GM11168 (cell line): ENCODE measurements around the gene MICAL2.

Source experiments
- in situ Hi-C: fragments of 300-500 bp; cut with MboI; formaldehyde crosslinking; loops from one replicate; pipeline ENCODE4 v1.12.0; 2022; ENCODE audit warnings: low sequenced_read_pairs; ENCODE audit not compliant: unreplicated experiment

The MICAL2 gene

DNA sequence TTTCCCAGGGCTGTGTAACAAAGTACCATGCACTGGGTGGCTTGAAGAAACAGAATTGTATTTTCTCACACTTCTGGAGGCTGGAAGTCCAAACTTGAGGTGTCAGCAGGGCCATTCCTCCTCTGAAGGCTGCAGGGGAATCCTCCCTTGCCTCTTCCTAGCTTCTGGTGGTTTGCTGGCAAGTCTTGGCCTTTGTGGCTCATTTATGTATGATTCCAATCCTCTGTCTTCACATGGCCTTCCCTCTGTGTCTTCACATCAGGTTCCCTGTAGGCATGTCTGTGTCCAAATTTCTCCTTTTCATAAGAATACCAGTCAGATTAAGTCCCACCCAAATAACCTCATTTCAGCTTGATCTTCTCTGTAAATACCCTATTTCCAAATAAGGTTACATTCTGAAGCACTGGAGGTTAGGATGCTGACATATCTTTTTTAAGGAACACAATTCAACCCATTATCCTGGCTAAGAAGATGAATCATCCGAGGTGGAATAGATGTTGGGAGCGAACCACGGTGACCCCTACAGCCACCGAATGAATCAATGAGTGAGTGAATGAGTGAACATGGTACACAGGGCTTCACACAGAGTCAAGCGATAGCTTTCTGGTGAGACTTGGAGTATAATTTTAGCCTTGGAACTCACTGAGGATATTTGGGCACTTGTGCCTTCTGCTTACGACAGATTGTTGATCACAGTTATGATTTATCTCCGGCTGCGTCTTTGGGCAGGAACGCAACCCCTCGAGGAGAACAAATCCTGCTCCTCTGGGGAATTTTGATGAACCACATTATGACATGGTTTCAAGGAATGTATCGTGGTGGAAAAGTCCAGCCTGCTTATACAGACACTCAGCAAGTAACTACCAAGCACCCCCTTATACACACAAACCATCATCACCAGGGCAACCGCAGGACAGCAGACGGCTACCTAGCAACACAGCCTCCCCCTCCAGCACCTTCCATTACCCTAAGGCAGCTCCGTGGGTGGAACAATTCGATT is 34.3 kb upstream of the MICAL2 start:
- in situ Hi-C loops: no loop called here

DNA sequence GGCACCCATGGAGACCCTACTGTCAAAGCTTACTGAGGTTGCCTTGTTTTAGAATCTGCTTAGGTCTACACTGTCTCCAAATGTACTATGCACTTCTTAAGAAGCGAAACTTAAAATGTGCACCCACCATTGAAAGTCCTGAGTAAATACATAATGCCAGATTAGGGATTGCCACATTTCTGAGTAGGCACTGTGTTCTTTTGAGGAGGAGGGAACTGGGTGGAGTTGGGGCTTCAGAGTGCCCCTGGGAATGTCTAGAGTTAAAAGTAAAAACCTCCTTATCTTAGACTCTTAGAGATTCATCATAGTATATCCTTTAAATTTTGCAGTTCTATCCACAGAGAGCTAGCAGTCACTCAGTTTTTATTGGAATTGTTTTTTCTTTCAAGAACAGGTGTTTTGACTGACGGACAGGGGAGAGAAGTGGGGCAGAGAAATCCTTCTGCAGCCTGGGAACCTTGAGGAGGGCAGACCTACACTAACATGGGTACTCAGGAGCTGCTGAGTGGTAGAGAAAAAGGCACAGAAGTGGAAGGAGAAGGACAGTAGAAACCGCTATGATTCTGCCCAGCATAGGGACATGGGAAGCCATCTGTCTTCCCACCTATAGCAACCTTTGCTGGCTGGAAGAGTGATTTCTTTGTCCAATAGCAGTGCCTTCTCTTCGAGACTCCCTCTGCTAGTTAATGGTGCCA is 33.4 kb upstream of the MICAL2 start:
- in situ Hi-C loops: no loop called here

DNA sequence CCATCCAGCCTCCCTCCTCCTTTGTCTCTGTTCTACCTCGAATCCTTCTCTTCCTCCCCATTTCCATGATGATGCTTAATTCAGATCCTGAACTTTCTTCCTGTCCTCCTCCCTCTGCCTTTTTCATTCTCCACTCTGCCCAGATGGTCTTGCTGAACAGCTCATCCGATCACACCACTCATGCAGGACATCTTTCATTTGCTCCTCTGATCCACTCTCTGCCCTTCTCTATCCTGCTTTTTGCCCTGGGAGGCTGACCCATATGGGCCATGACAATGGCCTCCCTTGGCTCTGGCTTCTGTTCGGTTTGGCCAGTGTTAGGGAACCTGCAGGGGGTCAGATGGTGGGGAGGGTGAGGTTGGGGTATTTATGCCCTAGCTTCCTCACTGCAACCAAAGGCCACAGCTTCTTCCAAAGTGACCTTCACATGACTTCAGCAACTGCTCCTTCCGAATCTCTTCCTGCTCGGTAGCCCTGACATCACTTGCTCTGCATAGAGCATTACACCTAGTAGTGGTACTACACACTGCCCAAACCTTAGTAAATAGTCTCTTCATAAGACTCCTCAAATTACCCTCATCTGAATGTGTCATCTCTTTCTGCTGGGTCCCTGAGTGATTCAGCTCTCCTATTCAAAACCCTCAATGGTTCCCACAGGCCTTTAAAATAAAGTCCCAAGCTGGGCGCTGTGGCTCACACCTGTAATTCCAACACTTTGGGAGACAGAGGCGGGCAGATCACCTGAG is 32.7 kb upstream of the MICAL2 start:
- in situ Hi-C loops: no loop called here

DNA sequence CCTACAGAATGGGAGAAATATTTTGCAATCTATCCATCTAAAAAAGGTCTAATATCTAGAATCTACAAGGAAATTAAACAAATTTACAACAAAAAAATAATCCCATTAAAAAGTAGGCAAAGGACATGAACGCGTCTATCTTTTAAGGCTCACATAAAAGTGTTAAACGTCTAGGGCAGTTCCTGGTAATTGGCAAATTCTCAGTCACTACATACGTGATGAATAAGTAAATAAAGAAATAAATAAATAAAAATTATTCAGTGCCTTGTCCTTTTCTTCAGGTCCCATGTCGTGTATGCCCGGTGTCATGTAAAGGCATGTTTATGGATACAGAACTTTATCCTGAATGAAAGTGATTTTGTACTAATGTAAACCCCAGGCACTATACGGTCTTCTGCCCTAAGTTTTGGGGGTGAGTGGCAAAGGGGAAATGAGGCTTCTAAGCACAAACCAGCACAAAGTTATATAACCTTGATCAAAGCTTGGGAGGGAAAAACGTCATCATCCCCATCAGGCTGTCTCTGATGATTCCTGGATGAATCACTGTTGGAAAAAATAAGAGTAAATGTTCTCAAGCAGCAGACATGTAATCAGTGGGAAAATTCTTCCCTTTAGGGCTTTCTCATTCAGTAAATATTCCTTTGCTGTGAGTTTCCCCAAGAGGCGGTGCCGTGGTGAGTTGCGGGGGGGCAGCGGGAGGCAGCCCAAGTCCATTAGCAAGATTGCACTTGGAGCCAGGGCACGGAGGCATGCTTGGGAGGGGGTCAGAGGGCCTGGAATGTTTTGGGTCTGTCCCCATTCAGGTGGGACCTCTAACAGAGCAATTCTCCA is 30.4 kb upstream of the MICAL2 start:
- in situ Hi-C loops: no loop called here

DNA sequence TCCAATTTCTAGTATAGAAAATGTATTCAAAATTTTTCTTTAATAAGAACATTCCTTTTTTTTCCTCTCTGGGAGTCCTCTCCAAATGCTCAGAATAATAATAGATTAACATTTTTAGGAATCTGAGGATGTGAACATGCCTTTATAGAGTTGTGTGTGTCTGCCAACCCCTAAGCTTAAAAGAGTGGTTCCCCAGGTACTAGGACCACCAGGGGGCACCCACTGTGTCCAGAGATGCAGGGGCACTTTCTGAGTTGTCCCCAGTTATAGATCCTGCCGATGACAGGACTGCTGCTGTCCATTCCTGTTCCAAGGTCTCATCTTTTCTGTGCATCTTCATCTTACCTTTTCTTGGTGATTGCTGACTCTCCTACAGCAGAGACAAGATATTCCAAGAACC is 27.0 kb upstream of the MICAL2 start:
- in situ Hi-C loops: no loop called here

DNA sequence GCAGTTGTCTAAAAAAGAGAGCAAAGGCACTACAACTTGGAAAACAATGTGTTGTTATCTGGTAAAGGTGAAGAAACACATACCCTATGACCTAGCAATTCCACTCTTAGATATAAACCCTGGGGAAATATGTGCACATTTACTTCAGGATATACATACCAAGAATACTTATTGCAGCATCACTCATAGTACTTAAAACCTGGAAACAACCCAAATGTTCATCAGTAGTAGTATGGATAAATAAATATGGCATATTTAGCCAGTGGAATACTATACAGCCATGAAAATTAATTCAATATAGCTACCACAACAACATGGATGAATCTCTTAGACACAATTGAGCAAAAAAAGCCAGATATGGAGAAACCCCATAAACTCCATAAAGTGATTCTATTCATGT is 26.1 kb upstream of the MICAL2 start:
- in situ Hi-C loops: no loop called here

DNA sequence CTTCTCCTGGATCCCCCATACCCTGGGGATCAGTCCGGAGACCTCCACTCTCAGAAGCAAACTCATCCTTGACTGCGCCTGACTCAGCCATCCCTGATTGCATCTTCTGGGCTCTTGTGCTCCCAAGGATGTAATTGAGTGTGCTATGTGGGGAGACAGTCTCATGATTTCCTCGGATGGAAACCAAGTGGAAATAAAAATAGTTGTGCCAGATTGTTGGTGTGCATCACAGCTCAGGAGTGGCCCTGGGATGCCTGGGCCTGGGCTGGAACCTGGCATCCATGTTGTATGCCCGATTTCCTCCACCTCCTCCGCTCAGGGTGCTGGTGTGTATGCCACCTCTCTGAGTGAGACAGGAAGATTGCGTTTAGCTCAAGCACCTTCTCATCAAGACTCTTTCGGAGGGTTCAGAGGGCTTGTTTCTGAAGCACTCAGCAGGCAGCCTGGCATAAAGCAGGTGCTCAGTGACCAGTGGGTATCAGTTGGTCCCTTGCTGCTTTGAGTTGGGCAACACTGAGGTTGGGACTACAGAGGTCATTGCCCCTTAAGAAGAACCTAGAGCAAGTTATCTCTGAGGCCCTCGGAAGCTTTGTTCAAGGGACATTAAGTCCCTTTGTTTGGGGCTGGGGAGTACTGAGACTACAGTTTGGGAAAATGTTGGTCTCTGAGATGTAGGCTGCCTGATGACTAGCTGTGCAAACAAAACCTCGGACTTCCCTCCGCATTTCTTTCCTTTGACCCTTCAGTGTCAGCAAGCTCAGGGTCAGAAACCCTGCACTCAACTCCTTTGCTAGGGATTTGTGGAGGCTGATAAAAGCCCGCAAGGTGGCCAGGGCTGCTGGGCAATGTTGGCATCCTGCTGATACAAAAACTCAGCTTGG is 24.8 kb upstream of the MICAL2 start:
- in situ Hi-C loops: no loop called here

DNA sequence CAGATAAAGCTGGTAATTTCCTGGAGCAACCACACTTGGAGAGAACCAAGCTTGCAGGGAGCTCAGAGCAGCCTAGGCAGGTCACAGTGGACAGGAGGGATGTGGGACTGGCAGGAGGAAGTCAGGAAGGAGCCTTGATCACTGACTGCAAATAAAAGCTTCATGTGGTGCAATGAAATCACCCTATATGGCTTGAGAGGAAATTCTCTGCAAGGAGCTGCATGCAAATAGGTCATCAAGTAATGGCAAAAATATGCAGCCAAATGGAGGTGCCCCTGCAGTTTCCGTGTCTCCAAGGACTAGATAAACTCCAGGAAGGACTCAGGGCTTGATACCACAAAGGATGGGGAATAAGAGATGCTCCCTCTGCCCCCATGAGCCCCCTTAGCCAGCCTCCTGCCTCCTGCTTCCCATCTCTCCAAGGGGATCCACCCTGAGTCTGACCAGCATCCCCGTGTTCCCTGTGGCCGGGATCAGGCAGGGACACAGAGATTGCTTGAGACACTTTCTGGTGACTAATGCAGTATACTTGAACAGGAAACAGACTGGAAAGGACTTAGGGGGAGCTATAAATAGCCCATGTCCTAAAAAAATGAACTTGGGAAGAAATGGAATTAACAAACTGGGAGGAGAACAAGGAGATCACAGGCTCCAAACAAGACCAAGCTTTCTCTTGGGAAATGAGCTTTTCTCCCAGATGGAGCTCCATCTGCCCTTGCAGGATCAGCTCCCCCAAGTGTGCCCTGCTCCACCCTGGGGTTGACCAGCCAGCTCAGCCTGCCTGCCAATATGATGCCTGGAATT is 23.9 kb upstream of the MICAL2 start:
- in situ Hi-C loops: no loop called here

DNA sequence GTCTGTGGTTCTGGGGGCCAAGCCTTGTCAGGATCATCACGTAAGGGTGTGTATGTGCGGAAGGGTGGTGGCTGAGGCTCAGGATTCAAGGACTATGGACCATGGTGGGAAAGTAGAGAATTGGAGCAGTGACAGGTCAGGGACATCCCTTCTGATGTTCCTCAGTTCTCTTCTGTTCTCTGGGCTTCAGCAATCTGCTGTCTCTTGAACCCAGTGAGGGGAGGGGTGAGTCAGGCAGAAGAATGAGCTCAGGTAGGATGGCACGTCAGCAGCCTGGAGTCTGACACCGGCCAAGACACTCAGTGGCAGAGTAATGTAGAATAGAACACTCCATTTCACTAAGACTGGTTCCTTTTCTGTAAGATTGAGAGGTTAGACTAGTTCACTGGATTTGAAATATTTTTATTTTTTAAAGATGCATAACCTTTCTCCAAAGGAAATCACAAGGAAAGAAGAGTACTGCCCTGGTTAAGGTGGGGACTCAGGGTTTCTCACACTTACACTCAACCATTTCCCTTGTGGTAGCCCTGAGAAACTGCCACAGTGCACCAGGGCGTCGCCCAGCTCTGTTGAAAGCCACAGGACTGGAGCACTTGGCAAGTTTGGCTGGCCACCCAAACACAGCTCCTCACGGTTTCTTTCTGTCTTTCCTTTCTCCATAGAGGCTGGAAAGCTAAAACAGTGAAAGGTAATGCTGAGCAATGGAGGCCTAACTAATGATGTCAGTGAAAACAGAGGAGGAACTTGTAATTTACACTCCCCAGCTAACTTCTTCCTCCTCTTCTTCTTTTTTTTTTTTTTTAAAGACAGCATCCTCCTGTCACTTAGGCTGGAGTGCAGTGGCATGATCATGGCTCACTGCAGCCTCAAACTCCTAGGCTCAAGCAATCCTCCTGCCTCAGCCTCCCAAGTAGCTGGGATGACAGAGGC is 23.1 kb upstream of the MICAL2 start:
- in situ Hi-C loops: no loop called here

DNA sequence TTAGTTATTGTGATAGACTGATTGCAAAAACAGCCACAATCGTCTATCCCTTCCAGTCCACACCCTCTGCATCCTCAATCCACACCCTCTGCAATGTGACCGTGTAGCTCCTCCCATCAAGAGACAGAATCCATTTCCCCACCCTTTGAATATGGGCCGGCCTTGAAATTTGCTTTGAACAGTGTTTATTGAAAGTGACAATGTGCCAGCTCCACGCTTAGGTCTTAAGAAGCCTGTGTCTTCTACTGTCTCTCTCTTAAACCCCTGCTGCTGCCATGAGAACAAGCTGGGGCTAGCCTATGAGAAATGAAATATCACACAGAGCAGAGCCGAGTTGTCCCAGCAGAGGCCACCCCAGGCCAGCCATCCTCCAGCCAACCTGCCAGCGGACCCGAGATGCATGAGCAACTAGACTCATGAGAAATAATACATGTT is 22.3 kb upstream of the MICAL2 start:
- in situ Hi-C loops: no loop called here

DNA sequence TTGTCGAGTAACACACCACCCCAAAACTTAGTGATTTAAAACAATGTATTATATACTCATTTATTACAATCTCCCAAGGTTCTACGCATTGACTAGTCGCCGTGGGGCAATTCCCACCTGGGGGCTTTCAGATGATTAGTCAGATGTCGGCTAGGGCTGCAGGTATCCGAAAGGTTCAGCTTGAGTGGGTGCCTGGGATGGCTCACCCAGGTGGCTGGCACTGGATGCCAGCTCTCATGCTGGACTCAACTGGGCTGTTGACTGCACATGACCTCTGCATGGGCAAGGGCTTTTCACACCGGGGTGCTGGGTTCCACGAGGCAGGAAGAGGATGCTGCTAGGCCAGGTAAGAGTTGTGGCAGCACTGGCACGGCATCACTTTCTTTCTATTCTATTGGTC is 21.9 kb upstream of the MICAL2 start:
- in situ Hi-C loops: no loop called here

DNA sequence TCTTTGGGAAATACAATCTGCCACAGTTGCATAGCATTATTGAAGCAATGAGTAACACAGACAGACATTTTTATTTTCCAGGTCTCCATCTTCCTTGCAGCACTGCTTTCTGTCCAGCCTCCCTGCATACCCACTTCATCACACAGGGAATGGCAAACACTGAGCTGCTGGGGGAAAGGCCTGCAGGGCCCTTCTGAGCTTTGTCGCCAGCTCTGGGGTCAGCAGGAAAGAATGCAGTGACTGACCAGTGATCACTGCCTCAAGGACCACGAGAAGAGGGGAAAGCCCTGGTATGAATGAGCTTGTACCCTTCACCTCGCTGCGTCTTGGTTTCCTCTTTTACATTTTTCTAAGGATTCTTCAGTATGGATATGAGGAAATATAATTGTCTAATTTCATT is 21.3 kb upstream of the MICAL2 start:
- in situ Hi-C loops: no loop called here

DNA sequence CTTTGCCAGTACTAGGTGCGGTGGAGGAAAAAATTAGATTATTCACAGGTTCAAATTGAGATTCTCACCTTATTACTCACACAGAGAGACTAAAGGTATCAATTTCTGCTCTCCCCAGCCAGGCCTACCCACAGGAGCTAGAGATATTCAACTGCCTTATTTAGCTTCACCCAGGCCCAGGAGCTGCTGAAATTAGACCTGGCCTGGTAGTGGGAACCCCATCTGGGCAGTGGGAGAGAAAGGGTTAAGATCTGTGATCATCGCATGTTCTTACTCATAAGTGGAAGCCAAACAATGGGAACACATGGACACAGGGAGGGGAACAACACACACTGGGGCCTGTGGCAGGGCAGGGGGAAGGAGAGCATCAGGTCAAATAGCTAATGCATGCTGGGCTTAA is 20.9 kb upstream of the MICAL2 start:
- in situ Hi-C loops: no loop called here

DNA sequence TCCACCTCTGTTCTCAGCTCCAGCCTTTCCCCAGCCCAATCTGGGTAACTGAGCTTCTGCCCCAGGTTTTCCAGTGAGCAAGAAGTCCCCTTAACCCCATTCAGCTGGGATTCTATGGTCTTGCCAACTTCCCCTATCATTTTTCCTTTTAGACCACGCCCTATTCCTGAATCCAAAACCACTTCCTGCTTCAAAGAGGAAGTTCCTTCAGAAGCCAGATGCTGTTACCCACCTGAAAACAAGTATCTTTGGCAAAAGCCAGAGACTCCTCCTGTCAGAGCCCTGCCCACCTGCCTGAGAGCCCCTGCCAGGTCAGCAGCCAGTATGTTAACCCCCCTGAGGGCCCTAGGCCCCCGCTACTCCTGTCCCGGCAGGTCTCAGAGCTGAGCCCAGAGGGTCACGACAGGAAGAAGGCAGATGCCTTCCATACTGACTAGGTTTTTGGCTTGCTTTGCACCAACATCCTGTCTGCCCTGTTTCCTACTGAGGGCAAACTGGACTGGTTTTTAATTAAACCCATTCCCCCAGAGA is 20.3 kb upstream of the MICAL2 start:
- in situ Hi-C loops: no loop called here

DNA sequence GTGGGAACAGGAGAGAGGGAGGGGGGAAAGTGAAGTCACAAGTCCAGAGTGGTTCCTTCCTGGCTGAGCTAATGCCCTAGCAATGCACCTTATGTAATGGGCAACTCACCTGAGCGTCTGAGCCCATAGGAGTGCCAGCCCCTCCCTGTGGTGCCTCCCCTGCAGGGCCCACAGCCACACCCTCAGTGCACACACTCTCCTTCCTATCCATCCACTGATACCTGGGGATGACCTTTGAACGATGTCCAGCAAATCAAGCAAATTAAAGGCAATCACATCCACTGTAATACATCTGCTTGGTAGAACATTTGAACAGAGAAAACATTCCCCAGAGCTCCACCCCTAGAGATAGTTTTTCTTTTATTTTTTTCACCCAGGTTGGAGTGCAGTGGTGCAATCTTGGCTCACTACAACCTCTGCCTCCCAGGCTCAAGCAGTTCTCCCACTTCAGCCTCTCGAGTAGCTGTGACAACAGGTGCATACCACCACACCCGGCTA is 19.6 kb upstream of the MICAL2 start:
- in situ Hi-C loops: no loop called here

DNA sequence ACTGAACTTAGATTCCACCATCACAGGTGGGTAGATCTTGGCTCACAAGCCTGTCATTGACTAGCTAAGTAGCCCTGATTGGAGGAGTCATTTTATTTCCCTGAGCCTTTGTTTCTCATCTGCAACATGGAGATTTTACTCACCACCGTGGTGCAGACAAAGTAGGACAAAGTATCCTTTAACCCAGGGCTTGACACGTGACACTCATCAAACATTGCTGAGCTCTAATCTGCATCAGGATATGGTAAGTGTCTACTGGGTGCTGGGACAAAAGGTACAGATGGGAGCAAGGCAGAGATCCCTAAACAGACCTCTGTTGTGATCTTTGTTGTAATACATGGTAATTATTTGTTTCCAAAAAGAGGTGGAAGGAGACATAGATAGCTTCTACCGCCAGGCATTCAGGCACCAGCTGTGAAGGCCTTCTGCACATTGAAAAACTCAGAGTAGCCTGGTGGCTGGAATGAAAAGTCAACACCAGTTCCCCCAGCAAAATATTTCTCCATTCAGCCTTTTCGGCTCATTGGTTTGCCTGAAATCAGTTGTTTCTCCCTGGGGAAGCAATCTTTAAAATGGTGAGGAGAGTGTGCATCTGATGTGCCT is 18.3 kb upstream of the MICAL2 start:
- in situ Hi-C loops: no loop called here
